NAMALWA (cell line): Measurements from ENCODE around the gene MEIOB.
"Not testable (repeated sequence)": the region's sequence is repeated elsewhere in the genome, so short reads cannot be mapped to it uniquely, and the experiment has no call there.

Experiments
- DNase-seq: peaks from one replicate; pipeline ENCODE4 v3.0.0-alpha.2; 2015; ENCODE audit warnings: low spot score

MEIOB gene

DNA sequence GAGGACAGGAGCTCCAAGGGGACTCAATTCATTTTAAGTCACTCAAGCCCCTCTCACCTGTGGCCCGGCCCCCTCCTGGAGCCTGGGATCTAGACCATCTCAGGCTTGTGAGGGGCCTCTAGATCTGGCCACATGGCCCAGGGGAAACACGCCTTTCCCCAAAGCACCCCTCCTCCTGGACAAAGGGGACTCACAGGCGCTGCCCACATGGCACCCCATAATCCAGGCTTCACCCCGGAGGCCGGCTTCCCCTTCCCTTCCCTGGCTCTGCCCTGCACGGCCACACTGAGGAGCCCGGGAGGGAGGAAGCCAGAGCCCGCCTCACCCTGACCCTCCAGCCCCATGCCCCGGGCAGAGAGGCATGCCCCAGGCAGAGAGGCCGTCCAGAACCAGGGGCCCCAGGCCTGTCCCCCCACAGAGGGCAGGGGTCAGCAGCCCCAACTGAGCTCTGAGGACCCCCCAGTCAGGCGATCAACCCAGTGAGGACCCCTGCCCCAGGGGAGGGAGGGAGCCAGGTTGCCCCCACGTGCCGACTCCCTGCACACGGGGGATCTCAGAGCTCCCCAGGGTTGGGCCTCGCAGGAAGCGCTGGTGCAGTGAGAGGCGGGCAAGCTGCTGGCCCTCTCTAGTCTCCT is 35.4 kb upstream of the MEIOB start:
- DNase-seq: no peak

DNA sequence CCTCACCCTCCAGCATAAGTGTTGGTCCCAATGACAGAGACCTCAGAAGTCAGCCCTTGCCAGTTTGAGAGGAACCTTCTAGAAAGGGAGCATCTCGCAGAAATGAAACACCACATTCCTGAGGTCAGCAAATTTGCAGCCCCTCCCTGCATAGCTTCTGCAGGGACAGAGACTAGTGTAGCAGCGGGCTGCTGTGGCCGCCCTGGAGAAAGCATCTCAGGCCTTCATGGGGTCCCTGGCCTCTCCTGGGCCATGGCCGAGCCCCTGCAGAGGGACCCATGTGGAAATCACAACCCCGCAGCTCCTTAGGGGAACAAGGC is 34.8 kb upstream of the MEIOB start:
- DNase-seq: no peak

DNA sequence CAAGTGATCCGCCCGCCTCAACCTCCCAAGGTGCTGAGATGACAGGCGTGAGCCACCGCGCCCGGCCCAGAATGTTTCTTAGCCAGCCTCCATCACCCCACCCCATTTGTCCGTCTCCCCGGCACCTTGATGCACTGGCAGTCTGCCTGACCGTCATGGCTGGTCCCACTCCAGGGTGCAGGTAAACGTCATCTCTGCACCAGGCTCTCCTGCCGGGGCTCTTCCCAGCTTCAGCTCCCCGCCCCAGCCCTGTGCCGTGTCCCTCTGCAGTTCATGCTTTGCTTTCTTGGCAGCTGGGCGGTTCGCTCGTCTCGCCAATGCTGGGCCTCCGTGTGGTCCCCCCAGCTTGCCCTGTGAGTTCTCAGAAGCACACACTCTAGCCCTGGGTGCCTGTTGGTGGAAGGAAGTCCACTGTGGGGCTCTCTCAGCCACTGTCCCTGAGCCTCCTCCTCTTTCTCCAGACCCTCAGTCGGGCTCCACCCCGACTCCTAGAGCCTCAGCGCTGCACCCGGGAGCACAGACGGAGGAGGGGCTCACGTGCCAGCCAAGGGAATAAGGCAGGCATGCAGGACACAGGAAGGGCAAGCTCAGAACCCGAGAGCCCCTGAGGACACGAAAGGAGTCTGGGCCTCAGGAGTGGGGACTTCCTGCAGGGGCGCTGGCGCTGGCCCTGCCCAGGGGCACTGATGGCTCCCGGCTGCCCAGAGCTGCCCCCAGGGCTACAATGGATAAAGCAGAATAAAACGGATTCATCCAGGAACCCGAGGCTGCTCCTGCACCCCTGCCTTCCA is 34.3 kb upstream of the MEIOB start:
- no peak for DNase-seq

DNA sequence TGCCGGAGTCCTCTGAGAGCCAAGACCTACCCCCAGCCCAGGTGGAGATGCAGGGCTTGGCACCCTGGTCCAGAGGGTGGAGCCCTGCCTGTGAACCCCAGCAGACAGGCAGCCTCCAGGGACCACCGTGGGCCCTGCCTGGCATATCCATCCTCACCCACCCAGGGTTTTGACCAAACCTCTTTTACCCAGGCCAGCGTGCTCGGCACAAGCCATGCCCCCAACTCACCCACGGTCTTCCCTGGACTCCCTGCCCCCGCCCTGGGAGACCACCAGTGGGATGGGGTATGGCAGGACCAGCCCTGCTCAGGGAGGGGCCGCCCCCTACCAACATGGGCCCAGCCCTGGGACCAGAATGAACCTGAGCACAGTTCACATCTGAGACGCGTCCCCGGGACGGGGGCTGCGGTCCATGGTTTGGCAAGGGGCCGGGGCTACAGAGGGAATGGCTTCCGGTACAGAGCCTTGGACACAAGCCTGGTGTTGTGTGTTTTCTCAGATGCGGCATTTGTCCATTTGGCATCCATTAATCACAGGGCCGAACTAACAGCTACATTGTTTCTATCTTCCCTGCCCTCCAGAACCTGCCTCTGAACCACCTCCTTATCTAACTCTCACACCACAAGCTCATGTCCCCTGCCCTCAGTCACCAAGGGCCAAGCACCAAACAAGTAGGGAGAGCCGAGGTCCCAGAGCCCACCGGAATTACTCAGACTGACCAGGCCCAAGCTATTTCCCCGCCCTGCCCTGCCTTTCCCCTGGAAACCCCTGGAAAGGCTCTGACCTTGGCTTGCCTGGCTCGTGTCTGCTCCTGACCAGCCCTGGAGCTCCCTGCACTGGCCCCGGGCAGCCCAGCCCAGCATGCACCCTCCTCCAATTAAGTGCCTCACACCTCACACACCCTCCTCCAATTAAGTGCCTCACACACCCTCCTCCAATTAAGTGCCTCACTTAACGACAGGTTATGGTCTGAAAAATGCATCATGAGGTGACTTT is 32.2 kb upstream of the MEIOB start:
- no peak for DNase-seq

DNA sequence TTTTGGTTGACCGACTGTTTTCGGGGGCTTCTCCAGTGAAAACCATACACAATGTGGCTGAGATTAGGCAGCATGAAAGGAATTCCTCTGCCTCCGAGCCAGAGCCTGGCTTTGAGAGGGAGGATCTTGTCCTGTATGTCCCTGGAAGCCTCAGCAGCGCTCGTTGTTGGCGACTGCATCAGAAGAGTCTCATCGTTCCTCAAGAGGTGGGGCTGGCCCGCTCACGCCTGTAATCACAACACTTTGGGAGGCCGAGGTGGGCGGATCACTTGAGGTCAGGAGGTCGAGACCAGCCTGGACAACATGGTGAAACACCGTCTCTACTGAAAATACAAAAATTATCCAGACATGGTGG is 31.2 kb upstream of the MEIOB start:
- DNase-seq: no peak

DNA sequence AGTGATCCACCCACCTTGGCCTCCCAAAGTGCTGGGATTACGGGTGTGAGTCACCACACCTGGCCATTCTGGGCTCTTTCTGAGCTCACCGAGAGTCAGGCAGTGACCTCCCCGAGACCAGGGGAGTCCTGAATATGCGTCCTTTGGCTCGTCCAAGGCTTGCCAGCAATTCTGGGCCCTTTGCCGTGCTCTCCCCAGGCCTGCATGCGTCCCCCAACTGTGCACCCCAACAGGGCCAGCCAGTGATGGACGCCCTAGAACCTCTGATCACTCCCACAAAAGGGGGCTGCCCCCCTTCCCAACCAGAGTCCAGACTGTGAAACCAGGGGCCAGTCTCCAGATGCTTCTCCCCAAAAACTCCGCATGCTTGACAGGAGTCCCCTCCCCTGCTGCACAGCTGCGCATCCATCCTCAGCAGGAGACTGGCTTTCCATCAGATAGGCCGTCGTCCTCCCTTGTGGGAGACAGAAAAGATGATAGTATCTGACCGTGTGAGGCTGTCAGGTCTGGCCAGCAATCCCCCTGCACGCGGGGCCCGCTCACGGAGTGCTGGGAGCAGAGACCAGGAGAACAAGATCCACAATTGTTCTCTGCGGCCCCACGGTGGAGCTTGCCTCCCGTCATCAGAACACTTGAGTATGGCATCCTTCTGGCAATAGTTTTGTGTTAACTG is 30.7 kb upstream of the MEIOB start:
- no peak for DNase-seq

DNA sequence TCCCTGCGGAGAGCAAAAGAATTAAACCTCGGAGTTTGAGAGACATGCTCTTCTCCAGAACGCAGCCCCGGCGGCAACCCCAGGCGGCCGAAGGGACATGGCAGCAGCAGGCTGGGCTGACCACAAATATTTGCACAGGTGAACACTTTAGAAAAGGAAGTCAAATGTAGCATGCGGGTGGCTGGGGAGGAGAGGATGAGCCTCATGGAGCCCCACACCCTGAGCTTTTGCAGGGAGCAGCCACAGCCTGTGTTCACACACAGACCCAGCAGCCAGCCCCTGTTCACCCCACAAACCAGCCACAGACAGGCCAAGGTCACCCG is 28.4 kb upstream of the MEIOB start:
- no peak for DNase-seq

DNA sequence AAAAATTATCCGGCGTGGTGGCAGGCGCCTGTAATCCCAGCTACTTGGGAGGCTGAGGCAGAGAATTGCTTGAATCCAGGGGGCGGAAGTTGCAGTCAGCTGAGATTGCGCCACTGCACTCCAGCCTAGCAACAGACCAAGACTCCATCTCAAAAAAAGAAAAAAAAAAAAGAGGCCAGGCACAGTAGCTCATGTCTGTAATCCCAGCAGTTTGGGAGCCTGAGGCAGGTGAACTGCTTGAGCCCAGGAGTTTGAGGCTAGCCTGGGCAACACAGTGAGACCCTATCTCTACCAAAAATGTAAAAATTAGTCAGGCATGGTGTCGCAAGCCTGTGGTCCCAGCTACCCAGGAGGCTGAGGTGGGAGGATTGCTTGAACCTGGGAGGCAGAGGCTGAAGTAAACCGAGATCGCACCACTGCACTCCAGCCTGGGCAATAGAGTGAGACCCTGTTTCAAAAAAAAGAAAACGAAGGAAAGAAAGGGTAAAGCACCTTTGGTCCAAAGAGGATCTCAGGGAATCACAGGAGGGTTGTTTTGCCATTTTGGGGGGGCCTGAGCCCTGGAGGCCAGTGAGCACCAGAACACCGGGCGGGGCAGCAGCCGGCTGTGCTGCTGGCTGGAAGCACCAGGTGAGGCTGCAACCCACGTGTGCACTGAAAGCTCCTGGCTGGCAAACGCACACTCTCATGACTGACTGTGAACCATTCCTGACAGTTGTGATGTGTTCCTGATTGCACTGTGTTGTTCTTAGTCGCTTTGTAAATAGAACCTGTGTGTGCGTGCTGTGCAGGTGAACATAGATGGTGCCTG is 27.9 kb upstream of the MEIOB start:
- DNase-seq: no peak

DNA sequence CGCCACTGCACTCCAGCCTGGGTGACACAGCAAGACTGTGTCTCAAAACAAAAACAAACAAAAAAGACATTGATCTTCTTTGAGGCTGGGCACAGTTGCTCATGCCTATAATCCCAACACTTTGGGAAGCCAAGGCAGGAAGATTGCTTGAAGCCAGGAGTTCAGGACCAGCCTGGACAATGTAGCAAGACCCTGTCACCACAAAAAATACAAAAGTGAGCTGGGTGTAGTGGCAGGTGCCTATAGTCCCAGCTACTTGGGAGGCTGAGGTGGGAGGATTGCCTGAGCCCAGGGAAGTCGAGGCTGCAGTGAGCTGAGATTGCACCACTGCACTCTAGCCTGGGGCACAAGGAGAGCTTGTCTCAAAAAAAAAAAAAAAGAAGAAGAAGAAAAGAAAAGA is 25.7 kb upstream of the MEIOB start:
- not testable (repeated sequence) for DNase-seq

DNA sequence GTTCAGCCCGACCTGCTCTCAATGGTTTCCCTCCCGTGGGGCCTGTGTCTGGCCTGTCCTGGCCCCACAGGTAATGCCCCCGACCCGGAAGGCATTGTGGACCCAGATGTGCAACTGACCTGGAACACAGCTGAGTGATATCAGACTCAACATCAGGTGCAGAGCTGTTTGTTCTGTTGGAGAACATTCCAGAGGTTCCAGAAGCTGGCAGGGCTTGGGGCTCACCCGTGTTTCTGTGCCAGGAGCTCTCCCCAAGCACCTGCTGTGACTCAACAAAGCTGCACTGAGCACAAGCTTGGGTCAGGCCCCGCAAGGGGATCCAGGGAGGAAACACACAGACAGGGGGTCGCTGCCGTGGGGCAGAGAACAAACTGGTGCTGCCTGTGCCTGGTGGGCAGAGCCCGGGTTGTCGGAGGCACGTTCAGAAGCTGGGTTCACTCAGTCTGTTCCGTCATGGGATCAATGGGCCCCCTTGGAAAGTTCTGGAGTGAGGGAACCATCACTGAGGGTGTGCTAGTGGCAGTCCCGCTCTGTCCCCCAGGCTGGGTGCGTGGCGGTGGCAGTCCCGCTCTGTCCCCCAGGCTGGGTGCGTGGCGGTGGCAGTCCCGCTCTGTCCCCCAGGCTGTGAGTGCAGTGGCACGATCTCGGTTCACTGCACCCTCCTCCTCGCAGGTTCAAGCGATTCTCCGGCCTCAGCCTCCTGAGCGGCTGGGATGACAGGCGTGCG is 24.1 kb upstream of the MEIOB start:
- DNase-seq: no peak

DNA sequence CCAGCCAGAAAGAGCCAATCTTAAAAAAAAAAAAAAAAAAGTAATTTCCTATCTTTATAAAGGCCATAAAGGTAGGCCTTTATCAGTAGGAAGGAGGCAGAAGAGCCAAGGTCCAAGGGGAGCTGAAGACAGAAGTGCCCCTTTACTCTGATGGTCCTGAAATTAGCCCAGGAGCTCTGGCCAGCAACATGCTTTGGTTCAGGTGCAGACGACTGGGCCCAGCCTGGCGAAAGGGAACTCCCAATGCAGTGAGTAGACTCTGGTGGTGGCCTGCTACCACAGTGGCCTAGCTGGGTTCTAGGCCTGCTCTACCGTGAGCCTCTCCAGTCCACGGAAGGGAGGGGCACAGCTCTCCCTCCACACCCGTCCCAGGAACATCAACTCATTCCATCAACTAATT is 23.1 kb upstream of the MEIOB start:
- DNase-seq: no peak

DNA sequence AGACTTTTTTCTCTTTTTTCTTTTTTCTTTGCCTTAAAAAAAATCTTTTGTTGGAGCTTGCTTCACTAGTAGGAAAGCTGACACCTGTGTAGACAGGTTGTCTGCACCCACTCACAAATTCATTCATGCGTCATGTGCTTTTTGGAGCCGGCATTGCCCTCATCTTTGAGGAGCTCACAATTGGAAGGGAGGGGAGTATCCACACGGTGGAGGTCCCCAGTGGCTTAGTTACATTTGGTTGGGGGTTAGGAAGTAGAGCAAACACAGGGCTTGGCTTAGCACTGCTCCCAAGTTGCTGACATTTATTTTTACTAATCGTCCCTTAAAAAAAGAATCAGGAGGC is 18.7 kb upstream of the MEIOB start:
- DNase-seq: no peak

DNA sequence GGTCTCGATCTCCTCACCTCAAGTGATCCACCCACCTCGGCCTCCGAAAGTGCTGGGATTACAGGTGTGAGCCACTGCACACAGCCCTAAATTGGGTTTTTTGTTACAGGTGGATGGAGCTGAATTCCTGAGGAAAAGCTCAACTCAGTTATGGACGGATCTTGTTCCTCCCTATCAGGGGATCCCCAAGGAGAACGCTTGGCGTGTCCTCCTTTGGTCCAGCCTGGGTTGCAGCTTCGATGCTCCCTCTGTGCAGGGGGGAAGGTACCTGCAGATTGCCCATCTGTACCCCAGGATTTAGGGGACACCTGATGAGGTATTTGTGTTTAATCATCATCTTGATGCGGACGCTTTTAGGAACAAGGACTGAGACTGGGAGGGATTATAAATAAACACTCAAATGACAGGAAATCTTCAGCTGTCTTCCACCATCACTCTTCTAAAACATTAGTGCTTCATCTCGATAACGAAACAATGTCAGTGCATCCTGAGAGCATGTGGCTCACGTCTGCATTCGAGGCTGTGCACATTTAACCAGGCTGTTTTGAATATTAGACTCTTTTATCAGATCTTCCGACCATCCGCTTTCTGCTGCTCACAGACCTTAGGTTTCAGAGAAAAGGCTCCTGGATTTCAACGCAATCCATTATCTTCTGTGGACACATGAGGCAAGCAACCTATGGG is 18.2 kb upstream of the MEIOB start:
- no peak for DNase-seq

DNA sequence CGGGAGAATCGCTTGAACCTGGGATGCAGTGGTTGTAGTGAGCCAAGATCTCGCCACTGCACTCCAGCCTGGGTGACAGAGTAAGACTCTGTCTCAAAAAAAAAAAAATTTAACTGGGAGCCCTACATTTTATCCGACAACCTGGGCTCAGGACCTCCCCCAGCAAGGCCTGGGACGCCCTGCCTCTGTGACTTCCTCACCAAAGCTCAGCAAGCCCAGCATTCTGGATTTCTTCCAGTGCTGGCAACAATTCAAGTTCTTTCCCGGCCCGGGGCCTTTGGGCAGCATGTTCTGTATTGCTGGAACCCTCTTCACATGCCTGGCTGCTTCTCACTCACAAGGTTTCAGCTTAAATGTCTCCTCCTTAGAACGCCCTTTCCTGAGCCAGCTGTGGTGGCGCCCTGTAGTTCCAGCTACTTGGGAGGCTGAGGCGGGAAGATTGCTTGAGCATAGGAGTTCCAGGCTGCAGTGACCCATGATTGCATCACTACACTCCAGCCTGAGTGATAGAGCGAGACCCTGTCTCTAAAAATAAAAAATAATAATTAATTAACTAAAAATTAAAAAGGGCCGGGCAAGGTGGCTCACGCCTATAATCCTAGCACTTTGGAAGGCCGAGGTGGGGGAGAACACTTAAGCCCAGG is 15.9 kb upstream of the MEIOB start:
- no peak for DNase-seq

DNA sequence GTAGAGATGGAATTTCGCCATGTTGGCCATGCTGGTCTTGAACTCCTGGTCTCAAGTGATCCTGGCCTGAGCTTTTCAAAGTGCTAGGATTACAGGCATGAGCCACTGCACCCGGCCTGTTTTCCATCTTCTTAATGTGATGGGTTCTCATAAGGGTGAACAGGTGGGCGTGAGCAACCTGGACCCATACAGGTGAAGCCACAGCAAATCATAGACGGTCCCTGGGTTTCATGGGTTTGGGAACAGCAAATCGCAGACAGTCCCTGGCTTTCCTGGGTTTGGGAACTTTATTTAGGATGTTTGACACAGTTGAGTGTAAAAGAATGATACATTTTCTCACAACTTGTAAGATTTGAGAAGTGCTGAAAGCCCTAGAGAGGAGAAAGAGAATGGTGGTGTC is 12.9 kb upstream of the MEIOB start:
- DNase-seq: no peak

DNA sequence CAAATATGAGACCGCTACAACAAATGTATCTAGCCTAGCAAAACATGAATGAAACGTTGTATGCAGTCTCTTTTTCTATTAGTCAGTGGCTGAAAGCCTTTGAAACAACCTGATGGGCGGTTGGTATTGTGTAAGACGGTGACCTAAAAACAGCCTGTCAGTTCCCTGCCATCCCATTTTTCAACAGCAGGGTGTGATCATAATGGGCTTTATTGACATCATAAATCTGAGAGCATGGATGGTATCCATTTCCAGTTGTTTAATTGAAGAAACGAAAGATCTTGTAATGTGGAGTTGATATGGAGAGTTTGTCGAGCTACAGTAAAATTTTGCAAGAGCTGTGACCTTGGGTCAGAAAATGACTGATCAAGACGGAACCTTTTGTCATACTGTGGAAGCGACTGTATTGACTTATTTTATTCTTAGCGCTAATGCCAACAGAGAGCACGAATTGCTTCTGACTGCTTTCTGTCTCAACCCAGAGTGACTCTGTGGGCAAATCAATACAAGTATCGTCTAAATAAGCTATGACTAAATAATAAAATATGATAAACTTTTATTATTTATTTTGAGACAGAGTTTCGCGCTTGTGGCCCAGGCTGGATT is 12.3 kb upstream of the MEIOB start:
- DNase-seq: peak; percentile 55

DNA sequence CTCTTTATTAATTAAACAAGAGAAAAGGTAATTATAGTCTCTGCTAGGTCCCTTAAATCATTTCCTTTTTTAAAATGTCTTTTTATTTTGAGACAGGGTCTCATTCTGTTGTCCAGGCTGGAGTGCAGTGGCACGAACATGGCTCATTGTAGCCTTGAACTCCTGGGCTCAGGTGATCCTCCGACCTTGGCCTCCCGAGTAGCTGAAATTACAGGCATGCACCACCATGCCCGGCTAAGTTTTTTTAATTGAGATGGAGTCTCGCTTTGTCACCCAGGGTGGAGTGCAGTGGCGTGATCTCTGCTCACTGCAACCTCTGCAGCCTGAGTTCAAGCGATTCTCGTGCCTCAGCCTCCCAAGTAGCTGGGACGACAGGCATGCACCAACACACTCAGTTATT is 9.2 kb upstream of the MEIOB start:
- not testable (repeated sequence) for DNase-seq

DNA sequence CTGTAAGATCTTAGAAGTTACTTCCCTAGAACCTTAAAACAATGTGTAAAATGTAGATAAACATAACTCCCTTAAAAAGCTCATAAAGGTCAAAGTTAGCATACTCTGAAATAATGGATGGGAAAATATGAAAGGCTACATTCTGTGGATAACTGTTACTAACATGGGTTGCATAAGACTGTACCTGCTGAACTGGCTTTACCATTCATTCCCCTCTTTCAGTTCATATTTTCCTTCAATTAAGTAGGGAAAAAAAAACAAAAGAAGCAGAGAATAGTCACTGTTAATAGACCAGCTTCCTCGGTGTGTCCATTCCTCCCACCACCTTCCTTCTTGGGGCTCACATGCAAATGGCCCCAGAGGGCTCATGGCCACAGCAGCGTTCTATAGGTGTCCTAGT is 7.5 kb upstream of the MEIOB start:
- no peak for DNase-seq

DNA sequence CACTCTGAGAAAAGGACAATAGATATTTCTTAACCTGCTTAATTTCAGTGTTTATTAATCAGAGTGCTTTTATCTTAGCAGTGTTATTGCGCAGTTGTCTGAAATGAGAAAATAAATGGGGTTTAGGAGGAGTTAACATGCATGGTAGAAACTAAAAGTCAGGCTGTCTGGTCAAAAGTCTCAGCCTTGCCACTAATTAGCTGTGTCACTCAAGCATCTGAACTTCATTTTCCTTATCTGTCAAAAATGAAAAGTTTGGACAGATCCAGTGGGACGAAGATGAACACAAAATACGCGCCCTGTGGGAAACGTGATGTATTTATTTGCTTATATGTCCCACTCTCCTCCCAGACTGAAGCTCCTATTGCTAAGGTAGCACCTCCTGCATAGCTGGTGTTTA is 6.3 kb upstream of the MEIOB start:
- DNase-seq: no peak

DNA sequence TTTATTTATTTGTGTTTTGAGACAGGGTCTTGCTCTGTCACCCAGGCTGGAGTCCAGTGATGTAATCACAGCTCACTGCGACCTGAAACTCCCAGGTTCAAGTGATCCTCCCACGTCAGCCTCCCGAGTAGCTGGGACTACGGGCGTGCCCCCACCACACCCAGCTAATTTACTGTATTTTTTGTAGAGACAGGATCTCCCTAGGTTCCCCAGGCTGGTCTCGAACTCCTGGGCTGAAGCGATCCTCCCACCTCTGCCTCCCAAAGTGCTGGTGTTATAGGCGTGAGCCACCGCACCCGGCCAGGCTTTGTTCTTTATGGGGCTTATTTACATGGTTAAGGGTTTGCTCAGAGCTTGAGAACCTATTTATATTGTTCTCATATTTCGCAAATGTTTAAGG is 5.8 kb upstream of the MEIOB start:
- no peak for DNase-seq
